GM23338 (cell line): ENCODE measurements around the gene NRP1. TPM values are rescaled to one million over a fixed set of nuclear protein-coding genes. Genes with fewer than 3 reads are reported as not detected.

ENCODE experiments used
- ATAC-seq: fragments of 200-7000 bp; cut with Tn5 transposase; 3 replicates; pipeline ENCODE4 v1.9.1; 2020
- DNase-seq: peaks from one replicate; pipeline ENCODE4 v3.0.0-alpha.2; 2015; ENCODE audit warnings: low spot score
- H2AFZ ChIP-seq: fragments of 200-600 bp; sonication (generic); 2 replicates; pipeline ENCODE4 v1.8.0; 2016; ENCODE audit warnings: antibody characterized with exemption, mild to moderate bottlenecking, moderate library complexity
- H3F3A ChIP-seq: fragments of 200-600 bp; sonication (generic); replicated peaks from 2 replicates; pipeline ENCODE4 v1.8.0; 2017; ENCODE audit warnings: antibody characterized with exemption, mixed run types, low read depth
- H3K27ac ChIP-seq: fragments of 200-600 bp; sonication (generic); 2 replicates; pipeline ENCODE4 v1.6.1; 2016; ENCODE audit warnings: low read depth
- H3K27me3 ChIP-seq: fragments of 200-600 bp; sonication (generic); 2 replicates; pipeline ENCODE4 v1.8.0; 2016; ENCODE audit warnings: mild to moderate bottlenecking, mixed run types, moderate library complexity; ENCODE audit not compliant: insufficient read depth
- H3K36me3 ChIP-seq: fragments of 200-600 bp; sonication (generic); 2 replicates; pipeline ENCODE4 v1.8.0; 2016; ENCODE audit warnings: mild to moderate bottlenecking; ENCODE audit not compliant: insufficient read depth
- H3K4me1 ChIP-seq: fragments of 200-600 bp; sonication (generic); 2 replicates; pipeline ENCODE4 v1.8.0; 2016; ENCODE audit warnings: mild to moderate bottlenecking, moderate library complexity; ENCODE audit not compliant: insufficient read depth
- H3K4me2 ChIP-seq: fragments of 200-600 bp; sonication (generic); 2 replicates; pipeline ENCODE4 v1.7.1; 2017; ENCODE audit warnings: mixed run types
- H3K4me3 ChIP-seq: fragments of 200-600 bp; sonication (generic); 2 replicates; pipeline ENCODE4 v1.6.1; 2016; ENCODE audit warnings: mixed run types
- H3K79me2 ChIP-seq: fragments of 200-600 bp; sonication (generic); replicated peaks from 2 replicates; pipeline ENCODE4 v1.8.0; 2017; ENCODE audit warnings: mild to moderate bottlenecking; ENCODE audit not compliant: insufficient read depth
- H3K9me2 ChIP-seq: fragments of 200-600 bp; sonication (generic); 2 replicates; pipeline ENCODE4 v1.8.0; 2017; ENCODE audit not compliant: insufficient read depth
- H4K20me1 ChIP-seq: fragments of 200-600 bp; sonication (generic); replicated peaks from 2 replicates; pipeline ENCODE4 v1.8.0; 2017; ENCODE audit warnings: mild to moderate bottlenecking; ENCODE audit not compliant: insufficient read depth
- H3K27ac Mint-ChIP-seq: 2 replicates; pipeline ENCODE4 v1.8.0; 2020; ENCODE audit warnings: inconsistent platforms, mild to moderate bottlenecking, moderate library complexity, mixed read lengths
- H3K27me3 Mint-ChIP-seq: 3 replicates; pipeline ENCODE4 v1.8.0; 2022; ENCODE audit warnings: low read depth, mild to moderate bottlenecking, moderate library complexity, mixed read lengths, inconsistent platforms; ENCODE audit not compliant: insufficient read depth, poor library complexity
- H3K36me3 Mint-ChIP-seq: 3 replicates; pipeline ENCODE4 v1.8.0; 2021; ENCODE audit warnings: low read depth, mild to moderate bottlenecking, inconsistent platforms, moderate library complexity, mixed read lengths
- H3K4me1 Mint-ChIP-seq: 3 replicates; pipeline ENCODE4 v1.8.0; 2020; ENCODE audit warnings: mild to moderate bottlenecking, inconsistent platforms, mixed read lengths
- H3K4me3 Mint-ChIP-seq: 3 replicates; pipeline ENCODE4 v1.8.0; 2021; ENCODE audit warnings: moderate library complexity, mild to moderate bottlenecking, inconsistent platforms, mixed read lengths
- H3K9me3 Mint-ChIP-seq: 3 replicates; pipeline ENCODE4 v1.8.0; 2020; ENCODE audit warnings: moderate library complexity, mild to moderate bottlenecking, inconsistent platforms, mixed read lengths
- ETS1 ChIP-seq: IDR thresholded peaks from 2 replicates; pipeline ENCODE4 v1.6.1; 2016; ENCODE audit warnings: antibody characterized with exemption
- EZH2 ChIP-seq: fragments of 200-600 bp; sonication (generic); IDR thresholded peaks from one replicate; pipeline ENCODE4 v1.8.0; 2017; ENCODE audit warnings: antibody characterized with exemption, mild to moderate bottlenecking, low read depth; ENCODE audit not compliant: unreplicated experiment
- NANOG ChIP-seq: IDR thresholded peaks from 2 replicates; pipeline ENCODE4 v1.6.1; 2016; ENCODE audit warnings: antibody characterized with exemption, borderline replicate concordance
- POLR2AphosphoS5 ChIP-seq: IDR thresholded peaks from 2 replicates; pipeline ENCODE4 v1.6.1; 2016; ENCODE audit warnings: antibody characterized with exemption, low read depth
- STAT1 ChIP-seq: IDR thresholded peaks from one replicate; pipeline ENCODE4 v1.6.1; 2016; ENCODE audit warnings: antibody characterized with exemption; ENCODE audit not compliant: unreplicated experiment
- ZNF114 ChIP-seq: fragments of 250-450 bp; sonication (Bioruptor Pico); IDR thresholded peaks from 2 replicates; pipeline ENCODE4 v1.5.0; 2020; ENCODE audit warnings: mild to moderate bottlenecking, moderate library complexity
- ZNF331 ChIP-seq: fragments of 250-450 bp; sonication (Bioruptor Pico); IDR thresholded peaks from 2 replicates; pipeline ENCODE4 v1.5.0; 2020; ENCODE audit warnings: low read depth, mild to moderate bottlenecking, moderate library complexity
- polyA plus RNA-seq: library from polyadenylated mRNA; unstranded; fragments of >200 nt; fragmentation: Nextera tagmentation; extraction: Ambion mirVana; gene quantifications from 2 replicates; pipeline ENCODE4 v1.2.1, GENCODE V29; 2016
- total RNA-seq: library from RNA; depleted of rRNA; stranded (reverse); fragments of >200 nt; shearing (Covaris generic); gene quantifications from 2 replicates; pipeline ENCODE4 v1.2.3, GENCODE V29; 2014
- TF ChIP-seq, protein P1 (sequence below), 2 experiments: fragments of 200-600 bp in 1 of 2; sonication (generic) in 1 of 2; conservative IDR thresholded peaks; 2 replicates each; pipeline versions ENCODE4 v1.5.1 to v1.6.1; 2016 to 2017; ENCODE audit warnings: antibody characterized with exemption in 2 of 2, low read depth in 2 of 2, mild to moderate bottlenecking in 2 of 2, moderate library complexity in 1 of 2
- TF ChIP-seq, protein P2 (sequence below): fragments of 250-450 bp; sonication (Bioruptor Pico); IDR thresholded peaks from 2 replicates; pipeline ENCODE4 v1.5.0; 2020; ENCODE audit warnings: mild to moderate bottlenecking, moderate library complexity

NRP1 gene
- total and polyA plus RNA-seq, 2 experiments from 2014 or later = 2.9 to 3.5 TPM

DNA sequence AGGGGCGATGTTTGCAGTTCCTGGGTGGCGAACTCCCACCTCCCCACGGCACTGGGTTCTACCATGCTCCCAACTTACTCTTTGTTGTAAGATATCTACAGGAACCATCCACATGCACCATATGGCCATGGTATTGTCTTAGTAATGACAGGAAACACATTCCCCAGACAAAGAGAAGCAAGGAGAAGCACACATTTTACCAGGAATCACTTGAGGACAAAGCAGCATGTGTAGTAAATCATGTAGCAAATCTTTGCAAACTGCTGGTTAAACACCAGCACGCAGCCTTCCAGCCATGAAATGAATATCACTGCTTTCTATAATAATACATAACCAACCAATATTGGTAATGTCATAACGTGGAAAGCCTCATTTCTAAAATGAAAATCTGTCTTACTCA, 101.2 kb downstream of the NRP1 start (continued):
- no peak for TF ChIP-seq NANOG
- no peak for TF ChIP-seq EZH2
- no peak for TF ChIP-seq ETS1
- TF ChIP-seq STAT1 = no peak
- no peak for TF ChIP-seq ZNF331
- TF ChIP-seq, protein P1, sequence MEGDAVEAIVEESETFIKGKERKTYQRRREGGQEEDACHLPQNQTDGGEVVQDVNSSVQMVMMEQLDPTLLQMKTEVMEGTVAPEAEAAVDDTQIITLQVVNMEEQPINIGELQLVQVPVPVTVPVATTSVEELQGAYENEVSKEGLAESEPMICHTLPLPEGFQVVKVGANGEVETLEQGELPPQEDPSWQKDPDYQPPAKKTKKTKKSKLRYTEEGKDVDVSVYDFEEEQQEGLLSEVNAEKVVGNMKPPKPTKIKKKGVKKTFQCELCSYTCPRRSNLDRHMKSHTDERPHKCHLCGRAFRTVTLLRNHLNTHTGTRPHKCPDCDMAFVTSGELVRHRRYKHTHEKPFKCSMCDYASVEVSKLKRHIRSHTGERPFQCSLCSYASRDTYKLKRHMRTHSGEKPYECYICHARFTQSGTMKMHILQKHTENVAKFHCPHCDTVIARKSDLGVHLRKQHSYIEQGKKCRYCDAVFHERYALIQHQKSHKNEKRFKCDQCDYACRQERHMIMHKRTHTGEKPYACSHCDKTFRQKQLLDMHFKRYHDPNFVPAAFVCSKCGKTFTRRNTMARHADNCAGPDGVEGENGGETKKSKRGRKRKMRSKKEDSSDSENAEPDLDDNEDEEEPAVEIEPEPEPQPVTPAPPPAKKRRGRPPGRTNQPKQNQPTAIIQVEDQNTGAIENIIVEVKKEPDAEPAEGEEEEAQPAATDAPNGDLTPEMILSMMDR (conservative IDR thresholded peaks at IDR 0.05; ENCODE audit: low read depth in 2 of 2) = no peak
- no peak for TF ChIP-seq ZNF114 (CRISPR knock-in tag)

DNA sequence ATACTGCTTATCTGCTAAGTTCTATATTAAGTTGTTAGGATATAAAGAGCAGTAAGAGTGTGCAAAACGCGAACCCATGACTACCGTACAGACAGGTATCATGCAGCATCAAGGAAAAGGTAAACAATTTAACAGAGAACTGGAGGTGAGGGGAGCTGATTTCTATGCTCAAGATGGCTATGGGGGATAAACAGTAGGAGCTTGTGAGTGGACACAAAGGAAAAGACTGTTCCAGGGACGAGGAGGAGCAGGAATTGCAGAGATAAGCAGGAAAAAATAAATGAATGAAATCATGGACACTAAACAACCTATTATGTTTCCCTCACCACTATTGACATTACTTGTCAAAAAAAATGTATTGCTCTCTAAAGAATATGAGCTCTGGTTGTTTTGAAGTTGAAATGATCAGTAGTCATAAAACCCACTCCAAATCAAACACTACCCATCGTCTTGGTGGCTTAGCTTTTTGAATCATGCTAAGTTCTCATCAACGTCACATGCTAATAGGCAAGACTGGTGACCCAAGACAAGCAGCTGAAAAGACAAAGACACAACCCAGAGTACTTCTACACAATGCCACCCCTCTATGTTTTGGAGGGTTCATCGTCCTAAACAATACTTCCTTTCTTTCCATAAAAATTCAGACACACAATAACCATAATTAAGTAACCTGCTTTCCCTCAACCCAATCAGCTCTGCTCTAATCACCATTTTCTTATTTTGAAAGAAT, 102.7 kb downstream of the NRP1 start:
- no peak overlapping the region for H2AFZ ChIP-seq
- H3K27me3 Mint-ChIP-seq = peaks cover 2% of the 10 kb centered on the region
- peaks cover 29% of the 10 kb centered on the region for H3K4me1 Mint-ChIP-seq
- no peaks in the 10 kb centered on the region for H3F3A ChIP-seq
- H3K27ac Mint-ChIP-seq = no peak overlapping the region
- no peaks in the 10 kb centered on the region for H3K79me2 ChIP-seq
- TF ChIP-seq, protein P2, sequence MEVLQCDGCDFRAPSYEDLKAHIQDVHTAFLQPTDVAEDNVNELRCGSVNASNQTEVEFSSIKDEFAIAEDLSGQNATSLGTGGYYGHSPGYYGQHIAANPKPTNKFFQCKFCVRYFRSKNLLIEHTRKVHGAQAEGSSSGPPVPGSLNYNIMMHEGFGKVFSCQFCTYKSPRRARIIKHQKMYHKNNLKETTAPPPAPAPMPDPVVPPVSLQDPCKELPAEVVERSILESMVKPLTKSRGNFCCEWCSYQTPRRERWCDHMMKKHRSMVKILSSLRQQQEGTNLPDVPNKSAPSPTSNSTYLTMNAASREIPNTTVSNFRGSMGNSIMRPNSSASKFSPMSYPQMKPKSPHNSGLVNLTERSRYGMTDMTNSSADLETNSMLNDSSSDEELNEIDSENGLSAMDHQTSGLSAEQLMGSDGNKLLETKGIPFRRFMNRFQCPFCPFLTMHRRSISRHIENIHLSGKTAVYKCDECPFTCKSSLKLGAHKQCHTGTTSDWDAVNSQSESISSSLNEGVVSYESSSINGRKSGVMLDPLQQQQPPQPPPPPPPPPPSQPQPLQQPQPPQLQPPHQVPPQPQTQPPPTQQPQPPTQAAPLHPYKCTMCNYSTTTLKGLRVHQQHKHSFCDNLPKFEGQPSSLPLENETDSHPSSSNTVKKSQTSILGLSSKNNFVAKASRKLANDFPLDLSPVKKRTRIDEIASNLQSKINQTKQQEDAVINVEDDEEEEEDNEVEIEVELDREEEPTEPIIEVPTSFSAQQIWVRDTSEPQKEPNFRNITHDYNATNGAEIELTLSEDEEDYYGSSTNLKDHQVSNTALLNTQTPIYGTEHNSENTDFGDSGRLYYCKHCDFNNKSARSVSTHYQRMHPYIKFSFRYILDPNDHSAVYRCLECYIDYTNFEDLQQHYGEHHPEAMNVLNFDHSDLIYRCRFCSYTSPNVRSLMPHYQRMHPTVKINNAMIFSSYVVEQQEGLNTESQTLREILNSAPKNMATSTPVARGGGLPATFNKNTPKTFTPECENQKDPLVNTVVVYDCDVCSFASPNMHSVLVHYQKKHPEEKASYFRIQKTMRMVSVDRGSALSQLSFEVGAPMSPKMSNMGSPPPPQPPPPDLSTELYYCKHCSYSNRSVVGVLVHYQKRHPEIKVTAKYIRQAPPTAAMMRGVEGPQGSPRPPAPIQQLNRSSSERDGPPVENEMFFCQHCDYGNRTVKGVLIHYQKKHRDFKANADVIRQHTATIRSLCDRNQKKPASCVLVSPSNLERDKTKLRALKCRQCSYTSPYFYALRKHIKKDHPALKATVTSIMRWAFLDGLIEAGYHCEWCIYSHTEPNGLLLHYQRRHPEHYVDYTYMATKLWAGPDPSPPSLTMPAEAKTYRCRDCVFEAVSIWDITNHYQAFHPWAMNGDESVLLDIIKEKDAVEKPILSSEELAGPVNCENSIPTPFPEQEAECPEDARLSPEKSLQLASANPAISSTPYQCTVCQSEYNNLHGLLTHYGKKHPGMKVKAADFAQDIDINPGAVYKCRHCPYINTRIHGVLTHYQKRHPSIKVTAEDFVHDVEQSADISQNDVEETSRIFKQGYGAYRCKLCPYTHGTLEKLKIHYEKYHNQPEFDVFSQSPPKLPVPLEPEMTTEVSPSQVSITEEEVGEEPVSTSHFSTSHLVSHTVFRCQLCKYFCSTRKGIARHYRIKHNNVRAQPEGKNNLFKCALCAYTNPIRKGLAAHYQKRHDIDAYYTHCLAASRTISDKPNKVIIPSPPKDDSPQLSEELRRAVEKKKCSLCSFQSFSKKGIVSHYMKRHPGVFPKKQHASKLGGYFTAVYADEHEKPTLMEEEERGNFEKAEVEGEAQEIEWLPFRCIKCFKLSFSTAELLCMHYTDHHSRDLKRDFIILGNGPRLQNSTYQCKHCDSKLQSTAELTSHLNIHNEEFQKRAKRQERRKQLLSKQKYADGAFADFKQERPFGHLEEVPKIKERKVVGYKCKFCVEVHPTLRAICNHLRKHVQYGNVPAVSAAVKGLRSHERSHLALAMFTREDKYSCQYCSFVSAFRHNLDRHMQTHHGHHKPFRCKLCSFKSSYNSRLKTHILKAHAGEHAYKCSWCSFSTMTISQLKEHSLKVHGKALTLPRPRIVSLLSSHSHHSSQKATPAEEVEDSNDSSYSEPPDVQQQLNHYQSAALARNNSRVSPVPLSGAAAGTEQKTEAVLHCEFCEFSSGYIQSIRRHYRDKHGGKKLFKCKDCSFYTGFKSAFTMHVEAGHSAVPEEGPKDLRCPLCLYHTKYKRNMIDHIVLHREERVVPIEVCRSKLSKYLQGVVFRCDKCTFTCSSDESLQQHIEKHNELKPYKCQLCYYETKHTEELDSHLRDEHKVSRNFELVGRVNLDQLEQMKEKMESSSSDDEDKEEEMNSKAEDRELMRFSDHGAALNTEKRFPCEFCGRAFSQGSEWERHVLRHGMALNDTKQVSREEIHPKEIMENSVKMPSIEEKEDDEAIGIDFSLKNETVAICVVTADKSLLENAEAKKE (CRISPR knock-in tag) = no peak
- TF ChIP-seq ETS1 (no peak), POLR2AphosphoS5 (no peak)
- H3K4me1 ChIP-seq = peaks cover 18% of the 10 kb centered on the region
- no peaks in the 10 kb centered on the region for H3K9me3 Mint-ChIP-seq
- DNase-seq = no peak
- no peak overlapping the region for H3K4me3 ChIP-seq
- no peak overlapping the region for H3K4me2 ChIP-seq
- no peaks in the 10 kb centered on the region for H4K20me1 ChIP-seq
- no peak for ATAC-seq
- no peaks in the 10 kb centered on the region; the same call in 1 of the 2 replicates for H3K9me2 ChIP-seq
- H3K4me3 Mint-ChIP-seq = no peak overlapping the region
- H3K27me3 ChIP-seq = no peaks in the 10 kb centered on the region
- no peaks in the 10 kb centered on the region for H3K36me3 Mint-ChIP-seq
- H3K36me3 ChIP-seq = no peaks in the 10 kb centered on the region
- H3K27ac ChIP-seq = no peak overlapping the region
